H9 (cell line): ENCODE results near the gene SOCS3. TPM values are rescaled to one million over a fixed set of nuclear protein-coding genes. Genes with fewer than 3 reads are reported as not detected.
A peak's percentile ranks its signal among the peaks of the same experiment; 100 is the strongest.

Source experiments
- DNase-seq: peaks from one replicate; pipeline ENCODE4 v3.0.0-alpha.2; 2017
- H2AFZ ChIP-seq: one replicate; pipeline ENCODE4 v1.6.1; 2013; ENCODE audit warnings: mild to moderate bottlenecking, low read length, control low read depth, moderate library complexity
- H2AK5ac ChIP-seq: 2 replicates; pipeline ENCODE4 v1.6.1; 2013; ENCODE audit warnings: low read length, control low read depth, mixed read lengths; ENCODE audit not compliant: insufficient read length
- H2BK120ac ChIP-seq: one replicate; pipeline ENCODE4 v1.6.1; 2013; ENCODE audit warnings: low read depth, mild to moderate bottlenecking, low read length, control low read depth, inconsistent platforms; ENCODE audit not compliant: poor library complexity, severe bottlenecking
- H2BK12ac ChIP-seq: 2 replicates; pipeline ENCODE4 v1.6.1; 2013; ENCODE audit warnings: low read length, control low read depth, mixed read lengths, low read depth; ENCODE audit not compliant: insufficient read length
- H2BK15ac ChIP-seq: 2 replicates; pipeline ENCODE4 v1.6.1; 2013; ENCODE audit warnings: low read depth, low read length, control low read depth
- H2BK20ac ChIP-seq: one replicate; pipeline ENCODE4 v1.6.1; 2013; ENCODE audit warnings: low read depth, mild to moderate bottlenecking, low read length, control low read depth, inconsistent platforms; ENCODE audit not compliant: poor library complexity, severe bottlenecking
- H2BK5ac ChIP-seq: 2 replicates; pipeline ENCODE4 v1.6.1; 2013; ENCODE audit warnings: low read length, control low read depth, mixed read lengths; ENCODE audit not compliant: insufficient read length
- H3K14ac ChIP-seq: 2 replicates; pipeline ENCODE4 v1.6.1; 2013; ENCODE audit warnings: low read length, control low read depth; ENCODE audit not compliant: insufficient read depth
- H3K18ac ChIP-seq: 2 replicates; pipeline ENCODE4 v1.6.1; 2013; ENCODE audit warnings: low read depth, mild to moderate bottlenecking, mixed read lengths, low read length, control low read depth; ENCODE audit not compliant: insufficient read length
- H3K23ac ChIP-seq: 2 replicates; pipeline ENCODE4 v1.6.1; 2013; ENCODE audit warnings: low read length, control low read depth, mixed read lengths, low read depth; ENCODE audit not compliant: insufficient read length
- H3K23me2 ChIP-seq: 2 replicates; pipeline ENCODE4 v1.6.1; 2013; ENCODE audit warnings: low read depth, mild to moderate bottlenecking, mixed read lengths, low read length, control low read depth; ENCODE audit not compliant: insufficient read length, poor library complexity, severe bottlenecking
- H3K27ac ChIP-seq: 2 replicates; pipeline ENCODE4 v1.5.1; 2013; ENCODE audit warnings: low read length, control low read depth, mixed read lengths, low read depth; ENCODE audit not compliant: insufficient read length
- H3K27me3 ChIP-seq: 2 replicates; pipeline ENCODE4 v1.6.1; 2013; ENCODE audit warnings: low read length, control low read depth, inconsistent platforms; ENCODE audit not compliant: insufficient read depth
- H3K4ac ChIP-seq: 2 replicates; pipeline ENCODE4 v1.6.1; 2013; ENCODE audit warnings: low read depth, mild to moderate bottlenecking, control low read depth, inconsistent platforms, low read length, moderate library complexity
- H3K4me1 ChIP-seq: 2 replicates; pipeline ENCODE4 v1.6.1; 2013; ENCODE audit warnings: low read length, control low read depth, inconsistent platforms; ENCODE audit not compliant: insufficient read depth
- H3K4me2 ChIP-seq: 2 replicates; pipeline ENCODE4 v1.6.1; 2013; ENCODE audit warnings: low read length, control low read depth, mixed read lengths; ENCODE audit not compliant: insufficient read length, insufficient read depth
- H3K56ac ChIP-seq: 2 replicates; pipeline ENCODE4 v1.6.1; 2013; ENCODE audit warnings: low read depth, mild to moderate bottlenecking, mixed read lengths, low read length, control low read depth; ENCODE audit not compliant: insufficient read length
- H3K79me1 ChIP-seq: 2 replicates; pipeline ENCODE4 v1.6.1; 2013; ENCODE audit warnings: low read depth, mild to moderate bottlenecking, moderate library complexity, low read length, control low read depth, inconsistent platforms; ENCODE audit not compliant: insufficient read depth, poor library complexity, severe bottlenecking
- H3K79me2 ChIP-seq: 2 replicates; pipeline ENCODE4 v1.6.1; 2013; ENCODE audit warnings: low read length, control low read depth, inconsistent platforms; ENCODE audit not compliant: insufficient read depth
- H3K9ac ChIP-seq: 2 replicates; pipeline ENCODE4 v1.6.1; 2013; ENCODE audit warnings: low read length, control low read depth, mixed read lengths; ENCODE audit not compliant: insufficient read length; ENCODE audit errors: extremely low read depth
- H3K9me3 ChIP-seq: one replicate; pipeline ENCODE4 v1.6.1; 2013; ENCODE audit warnings: low read depth, low read length, inconsistent platforms; ENCODE audit not compliant: control insufficient read depth
- H3T11ph ChIP-seq: one replicate; pipeline ENCODE4 v1.6.1; 2013; ENCODE audit warnings: mild to moderate bottlenecking, low read length, control low read depth, inconsistent platforms
- H4K20me1 ChIP-seq: one replicate; pipeline ENCODE4 v1.6.1; 2013; ENCODE audit not compliant: control insufficient read depth, insufficient read length, insufficient read depth
- H4K5ac ChIP-seq: 2 replicates; pipeline ENCODE4 v1.6.1; 2013; ENCODE audit warnings: low read depth, mild to moderate bottlenecking, mixed read lengths, low read length, control low read depth; ENCODE audit not compliant: insufficient read length
- H4K8ac ChIP-seq: replicated peaks from 2 replicates; pipeline ENCODE4 v1.6.1; 2013; ENCODE audit warnings: low read length, control low read depth, mixed read lengths, low read depth; ENCODE audit not compliant: insufficient read length
- H4K91ac ChIP-seq: 2 replicates; pipeline ENCODE4 v1.6.1; 2013; ENCODE audit warnings: low read depth, mild to moderate bottlenecking, moderate library complexity, mixed read lengths, low read length, control low read depth; ENCODE audit not compliant: insufficient read length
- H3K27ac Mint-ChIP-seq, 3 experiments: 2 replicates in 2 of 3; 3 replicates in 1 of 3; pipeline ENCODE4 v1.8.0; 2020 to 2021; ENCODE audit warnings: mixed read lengths in 3 of 3, mild to moderate bottlenecking in 1 of 3, moderate library complexity in 1 of 3
- H3K27me3 Mint-ChIP-seq: 2 replicates; pipeline ENCODE4 v1.8.0; 2021; ENCODE audit warnings: low read depth, mild to moderate bottlenecking, moderate library complexity, mixed read lengths
- H3K36me3 Mint-ChIP-seq, 3 experiments: 2 replicates in 2 of 3; 3 replicates in 1 of 3; pipeline ENCODE4 v1.8.0; 2020 to 2021; ENCODE audit warnings: low read depth in 3 of 3, mixed read lengths in 3 of 3; ENCODE audit not compliant: insufficient read depth in 1 of 3
- H3K4me1 Mint-ChIP-seq, 2 experiments: 2 replicates each; pipeline ENCODE4 v1.8.0; 2020; ENCODE audit warnings: mixed read lengths in 2 of 2
- H3K4me3 Mint-ChIP-seq, 2 experiments: 2 replicates in 1 of 2; 3 replicates in 1 of 2; pipeline ENCODE4 v1.8.0; 2020 to 2021; ENCODE audit warnings: mild to moderate bottlenecking in 2 of 2, mixed read lengths in 2 of 2, moderate library complexity in 1 of 2
- H3K9me3 Mint-ChIP-seq, 2 experiments: 2 replicates in 1 of 2; 3 replicates in 1 of 2; pipeline ENCODE4 v1.8.0; 2020; ENCODE audit warnings: mild to moderate bottlenecking in 2 of 2, mixed read lengths in 2 of 2, moderate library complexity in 1 of 2
- CTCF ChIP-seq: fragments of 200-600 bp; sonication (generic); conservative IDR thresholded peaks from 3 replicates; pipeline ENCODE4 v1.8.0; 2021; ENCODE audit warnings: antibody characterized with exemption, mild to moderate bottlenecking
- WGBS: extraction: QIAGEN DNeasy Blood & Tissue Kit; methylation state at CpG from one replicate; pipeline ENCODE4 v1.1.7; 2013; ENCODE audit warnings: missing lambda C conversion rate, low lambda C conversion rate, mixed read lengths; ENCODE audit not compliant: insufficient read length; ENCODE audit errors: extremely low coverage; 5-methylcytosine and 5-hydroxymethylcytosine counted together
- total RNA-seq: library from RNA; stranded (reverse); gene quantifications from 2 replicates; pipeline ENCODE4 v1.2.1, GENCODE V29; 2021

Gene SOCS3
- total RNA-seq, 1 experiment from 2014 or later = 9.5 TPM

- no peak for TF ChIP-seq CTCF
- Histone ChIP-seq H2BK120ac (no peak overlapping the region), H2AFZ (no peak overlapping the region), H4K8ac (no peak overlapping the region), H3K4me2 (peak overlapping the region; percentile 42), H4K20me1 (no peaks in the 10 kb centered on the region), H3K56ac (no peak overlapping the region), H4K5ac (no peak overlapping the region), H2BK20ac (no peak overlapping the region), H3K79me1 (no peaks in the 10 kb centered on the region), H2BK5ac (no peak overlapping the region), H2BK15ac (no peak overlapping the region), H3K9ac (peak overlapping the region; percentile 7), H2AK5ac (no peak overlapping the region), H3K23ac (no peak overlapping the region), H3K79me2 (peaks cover 15% of the 10 kb centered on the region; the same call in 1 of the 2 replicates), H3T11ph (no peak overlapping the region), H3K9me3 (no peaks in the 10 kb centered on the region), H3K23me2 (peaks cover 26% of the 10 kb centered on the region), H3K4ac (no peak overlapping the region), H3K27me3 (no peaks in the 10 kb centered on the region), H4K91ac (no peak overlapping the region), H3K14ac (no peak overlapping the region), H3K18ac (no peak overlapping the region), H3K27ac (no peak overlapping the region), H3K4me1 (peaks cover 21% of the 10 kb centered on the region; the same call in 1 of the 2 replicates), H2BK12ac (no peak overlapping the region)
- no CpG with 5 or more reads among the region's 25 CpGs for WGBS
- Mint-ChIP-seq H3K27me3 (peaks cover 73% of the 10 kb centered on the region), H3K4me1 (peaks cover 61 to 70% of the 10 kb centered on the region in 2 experiments), H3K27ac (peak overlapping the region in 1 of 3 experiments; percentile 34; a peak in 1 of 7 replicates), H3K9me3 (peaks cover 0 to 4% of the 10 kb centered on the region in 2 experiments; a peak in 2 of 5 replicates), H3K36me3 (peaks cover 14 to 21% (median 14%) of the 10 kb centered on the region in 3 experiments; a peak in 6 of 7 replicates), H3K4me3 (peak overlapping the region; percentile 63 to 84)
- DNase-seq = peak; percentile 76
Measured at GRCh38 chr17:78357672-78358537, 2.0 kb downstream of the SOCS3 start.
